ENCODE measurements around the gene FGF22.
"Not testable (repeated sequence)": the region's sequence is repeated elsewhere in the genome, so short reads cannot be mapped to it uniquely, and the experiment has no call there.

Gene FGF22

DNA sequence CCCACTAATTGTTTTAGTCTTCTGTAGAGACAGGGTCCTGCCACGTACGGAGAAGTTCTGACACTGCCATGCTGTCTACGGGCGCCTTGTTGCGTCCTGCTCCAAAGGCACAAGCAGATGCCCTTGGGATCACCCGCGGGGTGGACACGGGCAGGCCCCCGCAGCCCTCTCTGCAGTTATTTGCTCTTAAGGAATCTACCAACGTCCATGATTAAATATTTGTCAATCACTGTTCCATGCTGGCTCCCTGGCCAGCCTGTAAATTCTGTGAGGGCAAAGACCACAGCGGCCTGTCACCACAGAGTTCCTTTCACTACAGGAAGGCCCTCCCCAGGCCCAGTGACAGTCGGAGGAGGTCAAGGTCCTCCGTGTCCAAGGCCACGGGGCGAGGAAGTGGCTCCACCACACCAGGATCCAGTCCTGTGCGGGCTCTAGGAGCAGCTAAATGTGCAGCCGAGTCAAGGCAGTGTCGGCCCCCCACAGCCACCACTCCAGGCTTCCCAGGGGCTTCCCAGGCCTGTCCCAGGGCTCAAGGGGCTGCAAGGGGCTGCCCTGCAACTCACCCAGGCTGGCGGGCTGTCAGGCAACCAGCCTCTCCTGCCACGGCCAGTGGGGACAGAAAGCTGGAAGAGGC lies 21.2 kb downstream of the FGF22 start:
- DNase-seq (ENCODE audit: low spot score), result no peak

DNA sequence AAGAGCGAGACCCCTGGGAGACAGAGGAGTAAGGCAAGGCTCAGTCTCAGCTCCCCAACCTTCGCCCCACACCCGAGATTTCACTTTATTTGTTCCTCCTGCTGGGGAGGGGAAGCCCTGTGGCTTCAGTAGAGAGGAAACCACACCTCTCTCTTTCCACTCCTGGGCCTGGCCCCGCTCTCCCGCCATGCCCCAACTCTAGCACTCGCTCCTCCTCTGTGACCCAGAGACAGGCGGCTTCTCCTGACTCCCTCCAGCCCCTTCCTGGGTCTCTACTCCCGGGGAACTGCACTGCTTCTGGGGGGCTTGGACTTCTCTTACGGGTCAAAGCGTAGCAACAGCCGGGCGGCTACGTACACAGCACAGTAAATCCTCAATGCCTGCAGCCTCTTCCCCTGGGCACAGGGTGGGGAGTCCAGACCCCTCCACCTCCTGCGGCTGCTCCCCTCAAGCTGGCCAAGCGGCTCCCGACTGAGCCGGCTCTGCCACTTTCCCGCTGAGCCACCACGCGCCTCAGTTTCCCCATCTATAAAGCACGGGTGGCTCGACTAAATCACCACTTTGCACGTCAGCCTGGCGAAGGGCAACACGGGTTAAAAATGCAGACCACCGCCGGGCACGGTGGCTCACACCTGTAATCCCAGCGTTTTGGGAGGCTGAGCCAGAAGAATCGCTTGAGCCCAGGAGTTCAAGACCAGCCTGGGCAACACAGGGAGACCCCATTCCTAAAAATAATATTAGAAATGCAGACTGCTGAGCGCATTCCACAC lies 21.9 kb downstream of the FGF22 start:
- DNase-seq (ENCODE audit: low spot score), result peak; percentile 71

DNA sequence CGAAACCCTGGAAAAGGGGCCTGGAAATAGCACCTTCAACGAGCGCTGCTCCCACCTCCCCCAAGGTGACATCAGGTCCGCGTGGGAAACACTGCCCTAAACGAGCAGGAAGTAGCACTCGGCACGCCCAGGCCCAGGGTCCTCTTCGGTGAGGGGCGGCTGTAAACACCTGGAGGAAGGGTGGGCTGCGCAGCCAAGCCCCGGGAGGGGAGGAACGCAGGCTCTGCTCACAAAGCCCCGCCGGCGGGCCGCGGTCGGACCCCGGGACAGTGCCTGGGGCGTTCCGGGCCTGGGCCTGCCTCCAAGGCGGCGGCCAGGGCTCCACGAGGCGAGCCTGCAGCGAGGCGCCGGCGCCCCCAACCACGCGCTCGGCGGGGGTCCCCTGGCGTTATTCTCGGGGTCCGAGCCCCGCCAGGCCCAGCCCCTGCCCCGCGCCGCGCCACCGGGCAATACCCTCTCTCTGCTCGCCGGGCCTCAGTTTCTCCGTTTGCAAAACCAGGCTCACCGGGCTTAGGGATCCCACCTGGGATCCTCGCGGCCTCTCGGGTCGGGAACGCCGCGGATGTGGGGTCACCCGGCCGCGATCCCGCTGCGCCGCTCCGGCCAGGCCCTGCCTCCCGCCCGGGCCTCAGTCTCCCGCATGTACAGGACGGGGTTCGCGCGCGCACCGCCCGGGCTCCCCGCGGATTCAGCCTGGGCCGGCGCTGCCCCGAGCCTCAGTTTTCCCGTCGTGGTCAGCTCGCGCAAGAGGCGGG lies 22.7 kb downstream of the FGF22 start:
- peak; percentile 60 for DNase-seq (ENCODE audit: low spot score)

- peak; percentile 97 for DNase-seq (ENCODE audit: low spot score)
Observed at GRCh38 chr19:662962-663681, 23.4 kb downstream of the FGF22 start, which contains the start of gene RNF126. RNF126 (minus strand) TSS chr19:663214; CDS start chr19:663121, 93 bp downstream.

GRCh38 chr19:663682-664117 lies 24.0 kb downstream of the FGF22 start:
- peak; percentile 60 for DNase-seq (ENCODE audit: low spot score)

GRCh38 chr19:664913-665443 lies 25.3 kb downstream of the FGF22 start:
- peak; percentile 90 for DNase-seq (ENCODE audit: low spot score)

DNA sequence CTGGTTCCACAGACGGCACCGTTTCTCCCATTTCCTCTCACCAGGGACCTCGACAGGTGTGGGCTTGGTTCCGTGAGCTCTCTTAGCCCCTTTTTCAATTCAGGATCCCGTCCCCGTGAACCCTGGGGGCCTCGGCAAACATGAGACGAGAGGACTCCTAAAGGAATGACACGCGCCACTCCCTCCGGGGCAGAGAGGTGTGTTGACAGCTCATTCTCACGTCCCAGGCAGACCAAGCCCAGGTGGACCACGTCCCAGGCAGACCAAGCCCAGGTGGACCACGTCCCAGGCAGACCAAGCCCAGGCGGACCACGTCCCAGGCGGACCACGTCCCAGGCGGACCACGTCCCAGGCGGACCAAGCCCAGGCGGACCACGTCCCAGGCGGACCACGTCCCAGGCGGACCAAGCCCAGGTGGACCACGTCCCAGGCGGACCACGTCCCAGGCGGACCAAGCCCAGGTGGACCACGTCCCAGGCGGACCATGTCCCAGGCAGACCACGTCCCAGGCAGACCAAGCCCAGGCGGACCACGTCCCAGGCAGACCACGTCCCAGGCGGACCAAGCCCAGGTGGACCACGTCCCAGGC lies 27.4 kb downstream of the FGF22 start:
- DNase-seq (ENCODE audit: low spot score), result not testable (repeated sequence)

DNA sequence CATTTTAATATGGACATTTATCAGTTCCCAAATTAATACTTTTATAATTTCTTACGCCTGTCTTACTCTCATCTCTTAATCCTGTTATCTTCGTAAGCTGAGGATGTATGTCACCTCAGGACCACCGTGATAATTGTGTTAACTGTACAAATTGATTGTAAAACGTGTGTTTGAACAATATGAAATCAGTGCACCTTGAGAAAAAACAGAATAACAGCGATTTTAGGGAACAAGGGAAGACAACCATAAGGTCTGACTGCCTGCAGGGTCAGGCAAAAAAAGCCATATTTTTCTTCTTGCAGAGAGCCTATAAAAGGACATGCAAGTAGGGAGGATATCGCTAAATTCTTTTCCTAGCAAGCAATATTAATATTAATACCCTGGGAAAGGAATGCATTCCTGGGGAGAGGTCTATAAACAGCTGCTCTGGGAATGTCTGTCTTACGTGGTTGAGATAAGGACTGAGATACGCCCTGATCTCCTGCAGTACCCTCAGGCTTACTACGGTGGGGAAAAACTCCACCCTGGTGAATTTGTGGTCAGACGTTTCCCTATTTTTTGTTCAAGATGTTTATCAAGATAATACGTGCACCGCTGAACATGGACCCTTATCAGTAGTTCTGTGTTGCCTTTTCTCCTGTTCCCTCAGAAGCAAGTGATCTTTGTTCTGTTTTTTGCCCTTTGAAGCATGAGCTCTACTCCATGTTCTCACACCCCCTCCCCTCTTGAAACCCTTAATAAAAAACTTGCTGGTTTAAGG lies 29.2 kb downstream of the FGF22 start:
- DNase-seq (ENCODE audit: low spot score), result not testable (repeated sequence)

- DNase-seq (ENCODE audit: low spot score), result no peak
Observed at GRCh38 chr19:670609-671075, 31.0 kb downstream of the FGF22 start.

GRCh38 chr19:674282-675151 lies 34.8 kb downstream of the FGF22 start:
- DNase-seq (ENCODE audit: low spot score), result no peak

- DNase-seq (ENCODE audit: low spot score), result no peak
Observed at GRCh38 chr19:676007-676338, 36.3 kb downstream of the FGF22 start.

DNA sequence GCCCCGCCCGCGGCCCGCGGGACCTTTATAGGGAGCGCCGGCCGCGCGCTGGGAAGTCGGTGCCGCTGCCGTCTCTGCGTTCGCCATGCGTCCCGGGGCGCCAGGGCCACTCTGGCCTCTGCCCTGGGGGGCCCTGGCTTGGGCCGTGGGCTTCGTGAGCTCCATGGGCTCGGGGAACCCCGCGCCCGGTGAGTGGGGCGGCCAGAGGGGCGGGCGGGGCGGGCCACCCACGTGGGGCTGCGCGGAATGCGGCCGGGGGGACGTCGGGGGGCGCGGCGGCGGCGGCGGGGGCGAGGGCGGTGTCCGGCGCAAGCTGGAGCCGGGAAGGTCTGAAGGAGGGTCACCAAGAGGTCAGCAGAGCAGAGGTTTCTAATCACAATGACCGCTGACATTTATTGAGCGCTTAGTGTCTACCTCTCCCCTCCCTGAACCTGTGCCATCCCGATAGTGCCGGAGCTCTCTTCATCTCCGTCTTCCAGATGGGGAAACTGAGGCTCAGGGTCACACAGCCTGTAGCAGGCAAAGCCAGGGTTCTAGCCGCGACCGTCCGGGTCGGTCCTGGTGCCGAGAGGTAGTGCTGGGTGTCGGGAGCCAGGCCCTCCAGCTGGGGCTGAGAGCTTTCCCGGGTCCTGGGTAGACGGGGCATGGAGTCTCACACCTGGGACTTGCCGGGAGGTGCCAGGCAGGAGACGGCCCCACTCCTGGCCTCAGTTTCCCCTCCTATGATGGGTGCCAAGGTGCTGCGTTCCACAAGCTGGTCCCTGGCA lies 36.8 kb downstream of the FGF22 start, which contains the start of gene FSTL3:
Gene FSTL3, plus strand, starts transcription at position 54 of the 767 bp plus-strand sequence. Its CDS starts 32 bp downstream, at position 86.
- peak; percentile 52 for DNase-seq (ENCODE audit: low spot score)

GRCh38 chr19:677201-677600 lies 37.5 kb downstream of the FGF22 start:
- DNase-seq (ENCODE audit: low spot score), result peak; percentile 93

DNA sequence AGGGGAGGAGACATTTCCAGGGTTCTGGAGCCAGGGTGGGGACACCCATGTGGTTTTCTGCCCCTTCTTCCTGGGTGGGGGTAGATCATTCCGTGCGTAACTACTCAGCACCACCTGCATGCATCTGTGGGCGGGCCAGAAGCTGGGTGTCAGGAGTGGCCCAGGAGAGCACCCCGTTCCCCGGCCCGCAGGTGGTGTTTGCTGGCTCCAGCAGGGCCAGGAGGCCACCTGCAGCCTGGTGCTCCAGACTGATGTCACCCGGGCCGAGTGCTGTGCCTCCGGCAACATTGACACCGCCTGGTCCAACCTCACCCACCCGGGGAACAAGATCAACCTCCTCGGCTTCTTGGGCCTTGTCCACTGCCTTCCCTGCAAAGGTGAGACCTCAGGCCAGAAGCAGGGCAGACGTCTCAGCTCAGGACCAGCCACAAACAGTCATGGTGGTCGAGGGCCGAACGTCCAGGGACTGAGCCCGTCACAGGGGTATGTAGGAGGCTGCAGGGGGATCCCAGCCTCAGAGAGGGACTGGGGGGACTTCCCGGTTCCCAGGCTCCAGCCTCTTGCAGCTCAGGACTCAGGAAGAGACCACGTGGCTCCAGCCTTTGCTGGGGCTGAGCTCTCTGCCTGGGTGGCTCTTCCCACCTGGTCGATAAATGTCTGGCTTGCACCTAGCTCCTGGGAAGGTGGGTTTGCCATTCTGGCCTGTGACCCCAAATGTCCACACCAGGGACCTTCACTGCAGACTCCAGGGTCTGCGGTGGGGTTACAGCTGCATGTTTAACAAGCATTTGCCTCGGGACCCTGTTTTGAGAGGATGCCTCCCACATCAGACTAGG lies 38.1 kb downstream of the FGF22 start:
- DNase-seq (ENCODE audit: low spot score), result no peak

DNA sequence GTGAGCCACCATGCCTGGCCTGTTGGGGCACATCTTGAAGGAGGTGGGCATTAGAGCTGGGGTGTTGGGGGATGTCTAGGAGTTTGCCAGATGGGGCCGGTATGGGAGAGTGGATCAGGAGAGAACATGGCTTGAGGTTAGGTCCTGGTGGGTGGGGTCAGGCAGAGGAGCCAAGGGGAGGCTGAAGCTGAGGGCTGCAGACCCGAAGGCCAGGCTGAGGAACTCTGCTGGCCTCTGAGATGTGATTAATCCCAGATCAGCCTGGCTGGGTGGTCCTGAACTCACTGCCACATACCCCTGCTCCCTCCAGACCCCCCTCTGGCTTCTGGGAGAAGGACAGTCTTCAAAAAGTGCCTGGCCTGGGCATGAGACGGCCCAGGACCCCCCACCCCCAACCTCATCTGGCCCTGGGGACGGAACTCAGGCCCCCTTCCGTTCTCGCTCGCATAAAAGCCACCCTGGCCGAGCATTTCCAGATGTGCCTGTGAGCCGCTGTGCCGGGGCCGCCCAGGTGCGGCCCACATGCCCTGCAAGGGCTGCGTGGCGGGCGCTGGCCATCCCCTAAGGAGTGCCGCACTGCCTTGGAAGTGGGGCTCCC lies 39.2 kb downstream of the FGF22 start:
- DNase-seq (ENCODE audit: low spot score), result no peak

DNA sequence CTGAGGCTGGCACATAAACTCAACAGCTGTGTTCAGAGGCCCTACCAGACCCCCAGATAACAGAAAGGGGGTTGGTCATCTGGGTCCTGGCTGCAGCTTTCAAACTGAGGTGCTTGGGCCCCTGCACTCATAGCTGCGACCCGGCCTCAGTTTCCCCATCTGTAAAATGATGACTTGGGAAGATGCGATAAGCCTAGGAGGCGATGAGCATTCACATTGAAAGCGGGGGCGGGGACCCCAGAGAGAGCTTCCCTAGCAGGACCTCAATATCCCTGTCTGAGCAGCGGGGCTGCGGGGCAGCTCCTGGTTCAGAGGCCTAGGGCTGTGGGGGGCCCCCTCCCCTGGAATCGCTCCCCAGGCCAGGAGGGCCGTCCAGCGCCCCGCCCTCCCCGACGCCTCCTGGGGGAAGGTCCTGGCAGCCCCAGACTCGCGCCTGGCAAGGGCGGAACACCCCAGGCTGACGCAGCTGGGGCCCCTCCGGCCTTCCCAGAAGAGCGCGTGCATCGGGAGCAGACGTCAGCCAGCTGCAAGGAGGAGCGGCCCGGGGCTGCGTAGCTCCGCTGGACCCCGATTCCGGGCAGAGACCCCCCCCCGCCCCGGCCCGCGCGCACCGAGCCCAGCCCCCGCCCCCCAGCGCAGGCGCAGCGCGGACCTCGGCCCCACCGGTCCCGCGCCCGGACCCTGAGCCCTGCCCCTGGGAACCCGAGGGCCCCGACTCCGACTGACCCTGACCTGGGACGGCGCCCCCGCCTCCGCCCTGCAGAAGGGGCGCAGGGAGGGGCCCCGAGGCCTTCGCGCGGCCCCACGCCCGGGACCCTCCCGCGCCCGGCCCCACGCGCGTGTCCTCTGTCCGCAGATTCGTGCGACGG lies 40.0 kb downstream of the FGF22 start:
- DNase-seq (ENCODE audit: low spot score), result peak; percentile 75

Measured in hepatic stellate cell (primary cell).